B cell (primary cell): Measurements from ENCODE around the gene RNF213. TPM values are rescaled to one million over a fixed set of nuclear protein-coding genes. Genes with fewer than 3 reads are reported as not detected.

Experiments used
- ATAC-seq: fragments of 200-7000 bp; cut with Tn5 transposase; one replicate; pipeline ENCODE4 v1.10.0; 2021; ENCODE audit warnings: low read depth, mild to moderate bottlenecking, moderate number of reproducible peaks, moderate library complexity
- CTCF ChIA-PET: fragments of 350-600 bp; sonication (Branson Sonifier 250); formaldehyde crosslinking; loops from one replicate; lab custom pipeline; 2021; ENCODE audit warnings: antibody characterized with exemption, inconsistent platforms; lab: Charles Lee
- POLR2A ChIA-PET: fragments of 350-600 bp; sonication (Branson Sonifier 250); formaldehyde crosslinking; loops from one replicate; lab custom pipeline; 2021; ENCODE audit warnings: antibody characterized with exemption; lab: Charles Lee
- DNase-seq: peaks from one replicate; pipeline ENCODE4 v3.0.0; 2013
- H2AFZ ChIP-seq: 2 replicates; pipeline ENCODE4 v1.6.1; 2012; ENCODE audit warnings: mild to moderate bottlenecking, low read depth, low read length; ENCODE audit not compliant: insufficient read depth, poor library complexity, severe bottlenecking
- H3K27ac ChIP-seq, 2 donors: 1 replicate in 1 of 2; 2 replicates in 1 of 2; pipeline ENCODE4 v1.5.1; 2012 to 2013; ENCODE audit warnings: low read length in 2 of 2, mild to moderate bottlenecking in 2 of 2, moderate library complexity in 1 of 2
- H3K27me3 ChIP-seq, 4 experiments: fragments of 200-600 bp in 1 of 4; sonication (generic) in 1 of 4; replicated peaks in 1 of 4; 1 replicate in 2 of 4; 2 replicates in 2 of 4; pipeline versions ENCODE4 v1.6.1 to v1.7.0; 2013 to 2016; ENCODE audit warnings: low read length in 3 of 4, mild to moderate bottlenecking in 2 of 4, mixed read lengths in 1 of 4, moderate library complexity in 1 of 4; ENCODE audit not compliant: insufficient read depth in 4 of 4, control insufficient read depth in 3 of 4; ENCODE audit errors: control extremely low read depth in 1 of 4
- H3K36me3 ChIP-seq, 2 experiments: replicated peaks in 1 of 2; 1 replicate in 1 of 2; 2 replicates in 1 of 2; pipeline versions ENCODE4 v1.6.1 to v1.7.1; 2013; ENCODE audit warnings: low read length in 1 of 2; ENCODE audit not compliant: insufficient read depth in 2 of 2, control insufficient read depth in 1 of 2; ENCODE audit errors: control extremely low read depth in 1 of 2, extremely low read depth in 1 of 2
- H3K4me1 ChIP-seq, 2 donors: fragments of 200-600 bp in 1 of 2; sonication (generic) in 1 of 2; 1 replicate in 1 of 2; 2 replicates in 1 of 2; pipeline versions ENCODE4 v1.5.1 to v1.6.1; 2013 to 2017; ENCODE audit warnings: low read length in 2 of 2; ENCODE audit not compliant: control insufficient read depth in 2 of 2, insufficient read depth in 2 of 2
- H3K4me2 ChIP-seq: replicated peaks from 2 replicates; pipeline ENCODE3; 2012; ENCODE audit warnings: mild to moderate bottlenecking, low read depth, low read length; ENCODE audit not compliant: poor library complexity, severe bottlenecking
- H3K4me3 ChIP-seq, 5 experiments: fragments of 200-600 bp in 1 of 5; sonication (generic) in 1 of 5; 1 replicate in 3 of 5; 2 replicates in 2 of 5; pipeline versions ENCODE4 v1.5.1 to v1.7.0; 2011 to 2016; ENCODE audit warnings: low read length in 4 of 5, mild to moderate bottlenecking in 4 of 5, low read depth in 2 of 5, control low read depth in 1 of 5, moderate library complexity in 1 of 5; ENCODE audit not compliant: insufficient read depth in 1 of 5; ENCODE audit errors: control extremely low read depth in 1 of 5, extremely low read depth in 1 of 5
- H3K79me2 ChIP-seq: fragments of 200-600 bp; sonication (generic); one replicate; pipeline ENCODE4 v1.6.0; 2016; ENCODE audit warnings: low read length; ENCODE audit not compliant: control insufficient read depth, insufficient read depth
- H3K9ac ChIP-seq: fragments of 200-600 bp; sonication (generic); 2 replicates; pipeline ENCODE4 v1.6.1; 2017; ENCODE audit warnings: mild to moderate bottlenecking, low read length, moderate library complexity
- H3K9me3 ChIP-seq, 3 donors: one replicate each; pipeline versions ENCODE4 v1.6.1 to v1.7.1; 2013; ENCODE audit warnings: low read length in 2 of 3; ENCODE audit not compliant: control insufficient read depth in 2 of 3, insufficient read depth in 1 of 3; ENCODE audit errors: control extremely low read depth in 1 of 3
- H4K20me1 ChIP-seq: 2 replicates; pipeline ENCODE4 v1.6.0; 2012; ENCODE audit warnings: mild to moderate bottlenecking, low read length; ENCODE audit not compliant: insufficient read depth, control insufficient read depth, poor library complexity, severe bottlenecking
- H3K27ac Mint-ChIP-seq: one replicate; pipeline ENCODE4 v1.8.0; 2021; ENCODE audit warnings: mixed read lengths
- H3K27me3 Mint-ChIP-seq: one replicate; pipeline ENCODE4 v1.8.0; 2021; ENCODE audit warnings: mixed read lengths
- H3K4me1 Mint-ChIP-seq: one replicate; pipeline ENCODE4 v1.8.0; 2021; ENCODE audit warnings: mixed read lengths
- H3K4me3 Mint-ChIP-seq: one replicate; pipeline ENCODE4 v1.8.0; 2021; ENCODE audit warnings: mixed read lengths
- H3K9me3 Mint-ChIP-seq: one replicate; pipeline ENCODE4 v1.8.0; 2022; ENCODE audit warnings: mixed read lengths; ENCODE audit not compliant: insufficient read depth
- CTCF ChIP-seq: fragments of 200-600 bp; IDR thresholded peaks from one replicate; pipeline ENCODE4 v1.8.0; 2022; ENCODE audit warnings: antibody characterized with exemption, mild to moderate bottlenecking
- EZH2 ChIP-seq: IDR thresholded peaks from 2 replicates; pipeline ENCODE4 v1.6.1; 2012; ENCODE audit warnings: borderline replicate concordance, low read depth, mild to moderate bottlenecking, moderate library complexity, low read length; ENCODE audit not compliant: insufficient read depth, poor library complexity, severe bottlenecking
- WGBS: methylation state at CpG from one replicate; pipeline ENCODE4 v1.1.5; 2013; ENCODE audit warnings: missing lambda C conversion rate; ENCODE audit not compliant: insufficient coverage; 5-methylcytosine and 5-hydroxymethylcytosine counted together
- intact Hi-C: fragments of 100-400 bp; cut with micrococcal nuclease; formaldehyde crosslinking; loops from one replicate; pipeline ENCODE4 v1.10.0; 2022
- polyA plus RNA-seq: library from polyadenylated mRNA; depleted of rRNA; stranded (reverse); fragments of >200 nt; gene quantifications from 2 replicates; pipeline ENCODE4 v1.2.3, GENCODE V29; 2012
- total RNA-seq, 2 donors: library from RNA; stranded (reverse); fragments of 120-200 nt in 1 of 2; gene quantifications; 1 replicate in 1 of 2; 2 replicates in 1 of 2; pipeline versions ENCODE4 v1.2.3 to v1.2.4, GENCODE V29; 2013 to 2022

The RNF213 gene
- total and polyA plus RNA-seq, 2 donors (not counting 1 experiment from before 2014, with no cell fraction given): 121 to 287 TPM

- 15% methylated on average over 38 of the region's 39 CpGs for WGBS
These were observed 155.0 kb downstream of the RNF213 start for GRCh38 chr17:80415626-80416137.

More at GRCh38 chr17:80415626-80416137, 155.0 kb downstream of the RNF213 start:
- Histone ChIP-seq H3K9ac (peak overlapping the region; percentile 81), H3K36me3 (peaks cover 0 to 15% of the 10 kb centered on the region in 2 experiments), H3K79me2 (peaks cover 23% of the 10 kb centered on the region), H3K9me3 (no peaks in the 10 kb centered on the region), H3K4me1 (peaks cover 14 to 20% of the 10 kb centered on the region in 2 donors), H2AFZ (peak overlapping the region; percentile 84), H3K27ac (peak overlapping the region; percentile 60 to 81), H3K27me3 (peaks cover 0 to 9% (median 2%) of the 10 kb centered on the region in 4 experiments), H4K20me1 (no peaks in the 10 kb centered on the region), H3K4me2 (peak overlapping the region; percentile 88), H3K4me3 (peak overlapping the region; percentile 36 to 97 (median 82))
- ChIA-PET POLR2A (interaction anchor here (1.4 kb wide), 1 partner anchor 11 kb away, joined by 10 read pairs; no protein-coding TSS in a partner anchor), CTCF (interaction anchor here (0.7 to 1.1 kb wide), 3 partner anchors 11 to 481 kb away, joined by 3 to 4 read pairs (median 3); no protein-coding TSS in a partner anchor)
- H3K27me3 Mint-ChIP-seq: peaks cover 21% of the 10 kb centered on the region
- H3K4me1 Mint-ChIP-seq: peaks cover 24% of the 10 kb centered on the region
- H3K4me3 Mint-ChIP-seq: peak overlapping the region; percentile 89
- TF ChIP-seq EZH2 (no peak), CTCF (no peak)
- intact Hi-C loops: loop anchor here (1.0 kb wide), 2 partner anchors 39 to 824 kb away; partner anchors contain the start of genes NDUFAF8 and TEPSIN
- ATAC-seq (no peak), DNase-seq (no peak)
- H3K9me3 Mint-ChIP-seq: no peaks in the 10 kb centered on the region
- peak overlapping the region; percentile 91 for H3K27ac Mint-ChIP-seq
